ENCODE measurements around the gene RAB27A. TPM values are rescaled to one million over a fixed set of nuclear protein-coding genes. Genes with fewer than 3 reads are reported as not detected.

The RAB27A gene
- total and polyA plus RNA-seq, 9 donors: 5.1 to 11.8 (median 7.1) TPM

- no peak for DNase-seq
- WGBS (ENCODE audit: insufficient coverage): no CpG with 5 or more reads among the region's 4 CpGs
- no peak overlapping the region for H3K27ac ChIP-seq (ENCODE audit: low read length)
- no peaks in the 10 kb centered on the region for H3K27me3 ChIP-seq (ENCODE audit: control insufficient read depth, insufficient read depth, low read length)
- H3K4me1 ChIP-seq (ENCODE audit: control insufficient read depth, insufficient read depth, low read length): no peaks in the 10 kb centered on the region
- no peaks in the 10 kb centered on the region for H3K36me3 ChIP-seq (ENCODE audit: control insufficient read depth, insufficient read depth, low read length)
- no peaks in the 10 kb centered on the region for H3K9me3 ChIP-seq (replicated peaks; ENCODE audit: control insufficient read depth, low read depth, low read length)
- H3K4me3 ChIP-seq (ENCODE audit: low read length): no peak overlapping the region
Measured at GRCh38 chr15:55164284-55164683, 125.3 kb downstream of the RAB27A start.

Other genes with a start within 250 kb of the RAB27A start
- 103 TPM for gene RSL24D1, start 92.9 kb downstream of the RAB27A start, total RNA-seq
- gene RSL24D1, start 92.9 kb downstream of the RAB27A start, polyA plus RNA-seq (ENCODE audit: insufficient read depth in 1 of 8, insufficient read length in 8 of 8, low replicate concordance in 1 of 8): 100 to 1,000 TPM in 3 of 8 donors, 10 to 100 TPM in 5; 84.4 to 114 (median 98.3) TPM
- gene PIGBOS1, start 29.3 kb upstream of the RAB27A start, total RNA-seq: 13.5 TPM
- gene PIGBOS1, start 29.3 kb upstream of the RAB27A start, polyA plus RNA-seq (ENCODE audit: insufficient read depth in 1 of 8, insufficient read length in 8 of 8, low replicate concordance in 1 of 8): 10 to 100 TPM; 11.3 to 16.3 (median 12.1) TPM
- 9.3 TPM for gene PIGB, start 29.4 kb upstream of the RAB27A start, total RNA-seq
- 1 to 10 TPM; 4.8 to 9.2 (median 6.5) TPM for gene PIGB, start 29.4 kb upstream of the RAB27A start, polyA plus RNA-seq (ENCODE audit: insufficient read depth in 1 of 8, insufficient read length in 8 of 8, low replicate concordance in 1 of 8)
- 30.9 TPM for gene CCPG1, start 118.5 kb upstream of the RAB27A start, total RNA-seq
- gene CCPG1, start 118.5 kb upstream of the RAB27A start, polyA plus RNA-seq (ENCODE audit: insufficient read depth in 1 of 8, insufficient read length in 8 of 8, low replicate concordance in 1 of 8): 10 to 100 TPM; 22.1 to 30.3 (median 26.7) TPM
- 1.4 TPM for gene PIERCE2, start 118.7 kb upstream of the RAB27A start, total RNA-seq
- gene PIERCE2, start 118.7 kb upstream of the RAB27A start, polyA plus RNA-seq (ENCODE audit: insufficient read depth in 1 of 8, insufficient read length in 8 of 8, low replicate concordance in 1 of 8): 1 to 10 TPM in 7 of 8 donors, under 1 TPM in 1; 0.86 to 1.4 (median 1.3) TPM
- 2.2 TPM for gene DNAAF4, start 218.4 kb upstream of the RAB27A start, total RNA-seq
- gene DNAAF4, start 218.4 kb upstream of the RAB27A start, polyA plus RNA-seq (ENCODE audit: insufficient read depth in 1 of 8, insufficient read length in 8 of 8, low replicate concordance in 1 of 8): 1 to 10 TPM; 1.6 to 2.9 (median 1.9) TPM

Measured in muscle of leg (tissue), 11 donors.